GM21825 (cell line): ENCODE results near the gene NKAIN4.

Source experiments
- ATAC-seq: cut with Tn5 transposase; IDR thresholded peaks from one replicate; pipeline ENCODE4 v1.9.1; 2021; ENCODE audit warnings: mild to moderate bottlenecking, moderate library complexity; ENCODE audit not compliant: unreplicated experiment

Gene NKAIN4

GRCh38 chr20:63288581-63289251, 34.5 kb upstream of the NKAIN4 start:
- ATAC-seq, result no peak

GRCh38 chr20:63287697-63288580, 33.7 kb upstream of the NKAIN4 start:
- no peak for ATAC-seq

- ATAC-seq, result no peak
Observed at GRCh38 chr20:63286781-63287696, 32.8 kb upstream of the NKAIN4 start.

GRCh38 chr20:63285636-63286615, 31.7 kb upstream of the NKAIN4 start:
- no peak for ATAC-seq

- no peak for ATAC-seq
Observed at GRCh38 chr20:63284981-63285524, 30.8 kb upstream of the NKAIN4 start.

- no peak for ATAC-seq
Observed at GRCh38 chr20:63284544-63284949, 30.3 kb upstream of the NKAIN4 start.

GRCh38 chr20:63284083-63284440, 29.8 kb upstream of the NKAIN4 start:
- ATAC-seq, result no peak

GRCh38 chr20:63283397-63284082, 29.3 kb upstream of the NKAIN4 start:
- no peak for ATAC-seq

GRCh38 chr20:63282946-63283345, 28.7 kb upstream of the NKAIN4 start:
- no peak for ATAC-seq

GRCh38 chr20:63281742-63282665, 27.7 kb upstream of the NKAIN4 start:
- ATAC-seq, result no peak

GRCh38 chr20:63280929-63281545, 26.8 kb upstream of the NKAIN4 start:
- no peak for ATAC-seq

GRCh38 chr20:63280371-63280770, 26.1 kb upstream of the NKAIN4 start:
- ATAC-seq, result no peak

- no peak for ATAC-seq
Observed at GRCh38 chr20:63279931-63280330, 25.7 kb upstream of the NKAIN4 start.

GRCh38 chr20:63278661-63279060, 24.4 kb upstream of the NKAIN4 start:
- ATAC-seq, result no peak

GRCh38 chr20:63277466-63278272, 23.4 kb upstream of the NKAIN4 start:
- no peak for ATAC-seq

- no peak for ATAC-seq
Observed at GRCh38 chr20:63276956-63277355, 22.7 kb upstream of the NKAIN4 start.

- ATAC-seq, result no peak
Observed at GRCh38 chr20:63275825-63276224, 21.6 kb upstream of the NKAIN4 start.
